DND-41 (cell line): ENCODE results near the gene ANK3.

Experiments used
- ATAC-seq: fragments of 200-7000 bp; cut with Tn5 transposase; 3 replicates; pipeline ENCODE4 v1.9.1; 2021; ENCODE audit warnings: low read depth; ENCODE audit not compliant: insufficient read depth
- DNase-seq: peaks from one replicate; pipeline ENCODE4 v3.0.0-alpha.2; 2020
- H2AFZ ChIP-seq: 2 replicates; pipeline ENCODE4 v1.6.0; 2012; ENCODE audit warnings: low read depth, low read length
- H3K27ac ChIP-seq: 2 replicates; pipeline ENCODE4 v1.5.1; 2012; ENCODE audit warnings: low read length, inconsistent platforms
- H3K27me3 ChIP-seq: fragments of 200-600 bp; sonication (generic); 2 replicates; pipeline ENCODE4 v1.6.0; 2012; ENCODE audit warnings: low read length, mild to moderate bottlenecking, inconsistent platforms; ENCODE audit not compliant: insufficient read depth, poor library complexity
- H3K36me3 ChIP-seq: 2 replicates; pipeline ENCODE4 v1.5.1; 2012; ENCODE audit warnings: low read length, inconsistent platforms; ENCODE audit not compliant: insufficient read depth
- H3K4me1 ChIP-seq: 2 replicates; pipeline ENCODE4 v1.5.1; 2012; ENCODE audit warnings: mild to moderate bottlenecking, low read length; ENCODE audit not compliant: insufficient read depth
- H3K4me2 ChIP-seq: 2 replicates; pipeline ENCODE4 v1.6.0; 2012; ENCODE audit warnings: mild to moderate bottlenecking, moderate library complexity, low read length, inconsistent platforms; ENCODE audit not compliant: insufficient read depth
- H3K4me3 ChIP-seq, 2 experiments: fragments of 200-600 bp in 1 of 2; shearing (Covaris generic) in 1 of 2; 2 replicates each; pipeline ENCODE4 v1.5.1; 2012 to 2016; ENCODE audit warnings: inconsistent platforms in 2 of 2, low read length in 2 of 2, mild to moderate bottlenecking in 2 of 2, low read depth in 1 of 2, moderate library complexity in 1 of 2
- H3K79me2 ChIP-seq: 2 replicates; pipeline ENCODE4 v1.6.0; 2012; ENCODE audit warnings: low read length, inconsistent platforms; ENCODE audit not compliant: insufficient read depth
- H3K9ac ChIP-seq: 2 replicates; pipeline ENCODE4 v1.6.0; 2012; ENCODE audit warnings: low read depth, mild to moderate bottlenecking, inconsistent platforms, low read length, moderate library complexity
- H3K9me3 ChIP-seq: 2 replicates; pipeline ENCODE4 v1.5.1; 2012; ENCODE audit warnings: low read length, moderate library complexity, mild to moderate bottlenecking, inconsistent platforms; ENCODE audit not compliant: insufficient read depth, severe bottlenecking
- H4K20me1 ChIP-seq: 2 replicates; pipeline ENCODE4 v1.6.0; 2012; ENCODE audit warnings: low read length; ENCODE audit not compliant: insufficient read depth
- CTCF ChIP-seq: IDR thresholded peaks from 2 replicates; pipeline ENCODE4 v1.5.1; 2012; ENCODE audit warnings: borderline replicate concordance, low read length, moderate library complexity, mild to moderate bottlenecking; ENCODE audit not compliant: poor library complexity, severe bottlenecking; ENCODE audit errors: extremely low read depth
- EZH2 ChIP-seq: IDR thresholded peaks from 3 replicates; pipeline ENCODE4 v1.6.1; 2012; ENCODE audit warnings: borderline replicate concordance, low read depth, mild to moderate bottlenecking, moderate library complexity, low read length, inconsistent platforms; ENCODE audit not compliant: severe bottlenecking

ANK3 gene

GRCh38 chr10:60423920-60424319 is 34.2 kb upstream of the ANK3 start:
- no peak overlapping the region for H3K27ac ChIP-seq
- H3K9ac ChIP-seq: no peak overlapping the region
- no peaks in the 10 kb centered on the region for H3K79me2 ChIP-seq
- H3K4me3 ChIP-seq: no peak overlapping the region
- H3K27me3 ChIP-seq: no peaks in the 10 kb centered on the region
- H3K4me2 ChIP-seq: no peak overlapping the region
- DNase-seq (no peak), ATAC-seq (no peak)
- TF ChIP-seq EZH2 (no peak), CTCF (no peak)
- no peaks in the 10 kb centered on the region for H4K20me1 ChIP-seq
- no peaks in the 10 kb centered on the region for H3K4me1 ChIP-seq
- no peak overlapping the region for H2AFZ ChIP-seq
- no peaks in the 10 kb centered on the region for H3K9me3 ChIP-seq
- H3K36me3 ChIP-seq: no peaks in the 10 kb centered on the region

- TF ChIP-seq EZH2 (no peak), CTCF (no peak)
- H3K9ac ChIP-seq: no peak overlapping the region
- no peaks in the 10 kb centered on the region for H3K79me2 ChIP-seq
- H3K4me2 ChIP-seq: no peak overlapping the region
- H3K36me3 ChIP-seq: no peaks in the 10 kb centered on the region
- no peak overlapping the region for H2AFZ ChIP-seq
- no peak for ATAC-seq
- no peaks in the 10 kb centered on the region for H4K20me1 ChIP-seq
- no peak overlapping the region for H3K27ac ChIP-seq
- no peak overlapping the region for H3K4me3 ChIP-seq
- no peaks in the 10 kb centered on the region for H3K4me1 ChIP-seq
- H3K27me3 ChIP-seq: no peaks in the 10 kb centered on the region
- no peaks in the 10 kb centered on the region for H3K9me3 ChIP-seq
- no peak for DNase-seq
Measured at GRCh38 chr10:60422809-60423208, 33.1 kb upstream of the ANK3 start.

GRCh38 chr10:60420991-60421894 is 31.6 kb upstream of the ANK3 start:
- Histone ChIP-seq H3K27me3 (no peaks in the 10 kb centered on the region), H3K36me3 (no peaks in the 10 kb centered on the region), H3K4me2 (no peak overlapping the region), H3K4me1 (no peaks in the 10 kb centered on the region), H3K4me3 (no peak overlapping the region), H4K20me1 (no peaks in the 10 kb centered on the region), H3K79me2 (no peaks in the 10 kb centered on the region), H2AFZ (no peak overlapping the region), H3K9me3 (no peaks in the 10 kb centered on the region), H3K9ac (no peak overlapping the region), H3K27ac (no peak overlapping the region)
- ATAC-seq (no peak), DNase-seq (no peak)
- no peak for TF ChIP-seq CTCF
- no peak for TF ChIP-seq EZH2
